ENCODE data around the gene SLC48A1. TPM values are rescaled to one million over a fixed set of nuclear protein-coding genes. Genes with fewer than 3 reads are reported as not detected.

SLC48A1 gene
- total and polyA plus RNA-seq, 5 donors from 2014 or later: 4.9 to 12.7 (median 8.4) TPM

DNA sequence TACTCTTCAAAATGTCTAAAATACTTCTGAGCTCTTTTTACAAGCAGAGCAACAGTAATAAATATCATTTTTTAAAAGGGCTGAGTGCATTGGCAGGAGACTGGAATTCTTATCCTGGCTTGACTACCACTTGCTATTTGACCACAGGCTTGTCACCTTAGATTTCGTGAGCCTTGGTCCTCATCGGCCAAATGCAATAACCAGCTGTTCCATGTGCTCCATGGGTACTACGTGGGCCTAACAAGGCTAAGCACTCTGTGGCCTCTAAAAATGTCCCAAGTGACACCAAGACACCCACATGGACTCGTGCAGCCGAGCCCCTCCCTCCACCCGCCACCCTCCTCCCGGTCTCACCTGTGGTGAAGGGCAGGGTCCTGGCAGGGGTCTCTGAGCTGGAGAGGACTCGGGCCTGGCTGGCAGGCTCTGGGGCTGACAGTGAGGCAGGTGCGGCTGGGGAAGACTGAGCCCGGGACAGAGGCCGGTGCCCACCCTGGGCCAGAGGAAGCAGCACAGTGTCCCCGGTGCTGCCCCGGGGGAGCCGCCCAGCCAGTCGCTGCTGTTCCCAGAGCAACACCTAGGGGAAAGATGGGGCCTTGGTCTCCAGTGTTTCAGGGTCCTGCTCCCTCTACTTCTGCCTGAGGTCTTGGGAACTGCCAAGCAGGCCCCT is 20.1 kb downstream of the SLC48A1 start:
- Mint-ChIP-seq H3K4me3 (no peak overlapping the region), H3K4me1 (peaks cover 0 to 10% (median 5%) of the 10 kb centered on the region in 4 donors), H3K27me3 (no peaks in the 10 kb centered on the region), H3K9me3 (no peaks in the 10 kb centered on the region), H3K36me3 (peaks cover 32% of the 10 kb centered on the region), H3K27ac (peak overlapping the region in 1 of 3 donors; percentile 56)
- H3K4me3 ChIP-seq (ENCODE audit: low read depth, low read length): no peak overlapping the region
- peak overlapping the region; percentile 14 for H3K27ac ChIP-seq (ENCODE audit: insufficient read depth, low read length, poor library complexity, severe bottlenecking)
- H3K4me1 ChIP-seq (ENCODE audit: control insufficient read depth, insufficient read depth, low read length, poor library complexity, severe bottlenecking): peaks cover 5% of the 10 kb centered on the region
- DNase-seq (no peak), ATAC-seq (ENCODE audit: low read depth in 2 of 2) (no peak)
- no peaks in the 10 kb centered on the region for H3K9me3 ChIP-seq (ENCODE audit: control insufficient read depth in 2 of 2, low read length in 2 of 2)
- H3K36me3 ChIP-seq (ENCODE audit: control insufficient read depth, insufficient read depth, low read length): peaks cover 91% of the 10 kb centered on the region
- no peaks in the 10 kb centered on the region for H3K27me3 ChIP-seq (ENCODE audit: control insufficient read depth, insufficient read depth, low read length)

DNA sequence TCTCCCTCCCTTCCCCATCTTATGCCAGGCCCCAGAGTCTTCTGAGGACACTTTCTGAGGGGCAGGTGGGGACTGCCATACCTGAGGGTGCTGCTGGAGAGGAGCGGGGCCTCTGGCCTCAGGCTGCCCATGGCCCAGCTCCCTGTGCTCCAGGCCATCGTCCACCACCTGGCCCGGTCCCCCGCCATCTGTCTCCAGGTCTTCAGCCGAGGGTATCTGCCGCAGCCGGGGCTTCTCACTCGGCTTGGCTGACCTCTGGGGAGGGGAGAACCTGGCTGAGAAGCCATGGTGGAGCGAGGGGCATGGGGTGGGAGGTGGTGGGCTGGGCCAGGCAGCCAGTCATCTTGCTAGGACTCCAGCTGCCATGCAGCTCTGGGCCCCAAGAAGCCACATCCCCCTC is 21.6 kb downstream of the SLC48A1 start:
- Mint-ChIP-seq H3K4me1 (peaks cover 0 to 15% (median 8%) of the 10 kb centered on the region in 4 donors), H3K27ac (peak overlapping the region in 1 of 3 donors; percentile 14), H3K27me3 (no peaks in the 10 kb centered on the region), H3K9me3 (no peaks in the 10 kb centered on the region), H3K4me3 (no peak overlapping the region), H3K36me3 (peaks cover 28% of the 10 kb centered on the region)
- Histone ChIP-seq H3K4me1 (ENCODE audit: control insufficient read depth, insufficient read depth, low read length, poor library complexity, severe bottlenecking) (peaks cover 6% of the 10 kb centered on the region), H3K4me3 (ENCODE audit: low read depth, low read length) (no peak overlapping the region), H3K9me3 (ENCODE audit: control insufficient read depth in 2 of 2, low read length in 2 of 2) (no peaks in the 10 kb centered on the region), H3K27ac (ENCODE audit: insufficient read depth, low read length, poor library complexity, severe bottlenecking) (no peak overlapping the region), H3K27me3 (ENCODE audit: control insufficient read depth, insufficient read depth, low read length) (no peaks in the 10 kb centered on the region), H3K36me3 (ENCODE audit: control insufficient read depth, insufficient read depth, low read length) (peaks cover 89% of the 10 kb centered on the region)
- DNase-seq (no peak), ATAC-seq (ENCODE audit: low read depth in 2 of 2) (no peak)

DNA sequence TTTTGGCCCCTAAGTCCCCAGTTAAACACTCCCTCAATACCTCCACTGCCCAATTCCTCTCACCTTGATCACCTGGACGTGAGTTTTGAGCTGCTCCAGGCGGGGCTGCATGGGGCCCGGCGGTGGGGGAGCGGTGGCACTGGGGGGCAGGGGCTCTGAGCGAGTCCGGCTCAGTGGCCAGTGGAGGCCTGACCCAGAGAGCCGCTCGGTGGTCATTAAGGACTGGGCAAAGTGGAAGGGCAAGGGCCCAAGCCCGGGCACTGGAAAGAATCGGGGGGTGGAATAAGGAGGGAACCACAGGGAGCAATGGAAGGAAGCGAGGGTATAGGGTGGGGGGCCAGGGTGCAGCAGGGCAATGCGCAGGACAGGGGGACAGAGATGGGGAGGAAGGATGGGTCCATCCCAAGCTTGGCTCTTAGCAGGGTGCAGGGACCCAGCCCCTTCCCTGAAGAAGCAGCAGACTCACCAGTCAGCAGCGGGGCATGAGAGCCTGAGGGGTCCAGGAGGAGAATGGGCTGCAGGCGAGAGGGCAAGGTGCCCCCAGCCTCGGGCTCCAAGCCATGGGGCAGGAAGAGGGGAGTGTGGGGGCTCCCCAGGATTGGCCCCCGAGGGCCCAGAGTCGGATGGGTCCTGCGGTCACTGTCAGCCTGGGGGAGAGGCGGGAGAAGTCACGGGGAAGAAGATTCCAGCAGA is 22.2 kb downstream of the SLC48A1 start:
- H3K9me3 Mint-ChIP-seq: no peaks in the 10 kb centered on the region

DNA sequence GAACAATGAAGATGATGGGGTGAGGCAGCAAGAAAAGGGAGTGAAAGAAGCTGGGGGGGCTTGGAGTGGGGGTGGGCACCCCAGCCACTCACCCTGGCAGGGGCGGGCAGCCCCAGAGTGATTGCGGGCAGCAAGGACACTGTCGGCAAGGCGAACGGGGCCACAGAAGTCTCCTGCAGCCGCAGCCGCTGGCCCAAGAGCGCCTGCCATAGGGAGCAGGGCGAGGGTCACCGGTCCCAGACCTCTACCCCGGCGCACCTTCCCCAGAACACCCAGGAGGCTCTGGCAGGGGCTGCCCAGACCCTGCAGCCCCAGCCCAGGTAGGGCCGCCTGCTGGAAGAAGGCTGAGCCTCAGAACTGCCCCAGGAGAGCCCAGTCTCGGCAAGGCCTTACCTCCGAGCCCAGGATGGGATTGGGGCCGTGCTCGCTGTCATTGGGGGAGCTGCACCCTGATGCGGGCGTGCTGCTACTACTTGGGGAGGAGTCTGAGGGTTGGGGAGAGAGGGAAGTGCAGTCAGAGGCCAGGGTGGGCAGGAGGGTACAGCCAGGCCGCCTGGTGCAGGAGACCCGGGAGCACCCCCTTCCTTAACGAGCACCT is 22.9 kb downstream of the SLC48A1 start:
- Mint-ChIP-seq H3K4me3 (no peak overlapping the region), H3K27me3 (no peaks in the 10 kb centered on the region), H3K36me3 (peaks cover 24% of the 10 kb centered on the region), H3K27ac (no peak overlapping the region), H3K9me3 (no peaks in the 10 kb centered on the region), H3K4me1 (peaks cover 0 to 20% (median 9%) of the 10 kb centered on the region in 4 donors)
- Histone ChIP-seq H3K4me3 (ENCODE audit: low read depth, low read length) (no peak overlapping the region), H3K27me3 (ENCODE audit: control insufficient read depth, insufficient read depth, low read length) (no peaks in the 10 kb centered on the region), H3K9me3 (ENCODE audit: control insufficient read depth in 2 of 2, low read length in 2 of 2) (no peaks in the 10 kb centered on the region), H3K27ac (ENCODE audit: insufficient read depth, low read length, poor library complexity, severe bottlenecking) (no peak overlapping the region), H3K4me1 (ENCODE audit: control insufficient read depth, insufficient read depth, low read length, poor library complexity, severe bottlenecking) (peaks cover 6% of the 10 kb centered on the region), H3K36me3 (ENCODE audit: control insufficient read depth, insufficient read depth, low read length) (peaks cover 78% of the 10 kb centered on the region)
- ATAC-seq (ENCODE audit: low read depth in 2 of 2): no peak
- DNase-seq: no peak

More for the DNA sequence above, 22.2 kb downstream of the SLC48A1 start:
- no peaks in the 10 kb centered on the region for H3K27me3 Mint-ChIP-seq
- Histone ChIP-seq H3K27me3 (ENCODE audit: control insufficient read depth, insufficient read depth, low read length) (no peaks in the 10 kb centered on the region), H3K36me3 (ENCODE audit: control insufficient read depth, insufficient read depth, low read length) (peaks cover 84% of the 10 kb centered on the region), H3K27ac (ENCODE audit: insufficient read depth, low read length, poor library complexity, severe bottlenecking) (no peak overlapping the region), H3K4me1 (ENCODE audit: control insufficient read depth, insufficient read depth, low read length, poor library complexity, severe bottlenecking) (peaks cover 6% of the 10 kb centered on the region), H3K4me3 (ENCODE audit: low read depth, low read length) (no peak overlapping the region), H3K9me3 (ENCODE audit: control insufficient read depth in 2 of 2, low read length in 2 of 2) (no peaks in the 10 kb centered on the region)
- ATAC-seq (ENCODE audit: low read depth in 2 of 2): no peak
- peaks cover 0 to 18% (median 9%) of the 10 kb centered on the region in 4 donors for H3K4me1 Mint-ChIP-seq
- H3K27ac Mint-ChIP-seq: no peak overlapping the region
- H3K36me3 Mint-ChIP-seq: peaks cover 28% of the 10 kb centered on the region
- H3K4me3 Mint-ChIP-seq: no peak overlapping the region
- DNase-seq: no peak

DNA sequence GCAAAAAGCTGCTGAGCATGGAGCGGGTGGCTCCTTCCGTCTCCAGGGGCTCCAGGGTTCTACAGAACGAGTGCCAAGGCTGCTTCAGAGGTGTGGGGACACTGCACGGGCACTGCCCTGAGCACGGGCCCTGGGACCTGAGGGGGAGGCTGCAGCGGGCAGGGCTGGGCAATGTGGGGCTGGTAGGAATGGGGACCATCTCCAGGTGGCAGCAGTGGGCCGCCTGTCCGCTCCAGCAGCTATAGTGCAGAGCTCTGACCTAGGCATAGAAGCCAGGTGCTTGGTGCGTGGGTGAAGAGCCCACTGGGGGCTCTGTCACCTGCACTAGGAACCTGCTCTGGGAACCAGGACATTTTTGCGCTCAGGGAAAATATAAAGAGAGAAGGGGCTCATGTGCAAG is 24.4 kb downstream of the SLC48A1 start:
- peak; percentile 57 to 71 for ATAC-seq (ENCODE audit: low read depth in 2 of 2)
- H3K27ac Mint-ChIP-seq: peak overlapping the region; percentile 31 to 76 (median 41)
- H3K4me3 Mint-ChIP-seq: peak overlapping the region in 1 of 4 donors; percentile 41
- peak in 2 of 3 donors; percentile 48 to 55 for DNase-seq
- peaks cover 19% of the 10 kb centered on the region for H3K36me3 Mint-ChIP-seq
- no peaks in the 10 kb centered on the region for H3K9me3 ChIP-seq (ENCODE audit: control insufficient read depth in 2 of 2, low read length in 2 of 2)
- H3K27ac ChIP-seq (ENCODE audit: insufficient read depth, low read length, poor library complexity, severe bottlenecking): no peak overlapping the region
- H3K27me3 Mint-ChIP-seq: no peaks in the 10 kb centered on the region
- no peak overlapping the region for H3K4me3 ChIP-seq (ENCODE audit: low read depth, low read length)
- H3K9me3 Mint-ChIP-seq: no peaks in the 10 kb centered on the region
- peaks cover 65% of the 10 kb centered on the region for H3K36me3 ChIP-seq (ENCODE audit: control insufficient read depth, insufficient read depth, low read length)
- H3K27me3 ChIP-seq (ENCODE audit: control insufficient read depth, insufficient read depth, low read length): no peaks in the 10 kb centered on the region
- peaks cover 22% of the 10 kb centered on the region for H3K4me1 ChIP-seq (ENCODE audit: control insufficient read depth, insufficient read depth, low read length, poor library complexity, severe bottlenecking)
- H3K4me1 Mint-ChIP-seq: peaks cover 0 to 35% (median 21%) of the 10 kb centered on the region in 4 donors

DNA sequence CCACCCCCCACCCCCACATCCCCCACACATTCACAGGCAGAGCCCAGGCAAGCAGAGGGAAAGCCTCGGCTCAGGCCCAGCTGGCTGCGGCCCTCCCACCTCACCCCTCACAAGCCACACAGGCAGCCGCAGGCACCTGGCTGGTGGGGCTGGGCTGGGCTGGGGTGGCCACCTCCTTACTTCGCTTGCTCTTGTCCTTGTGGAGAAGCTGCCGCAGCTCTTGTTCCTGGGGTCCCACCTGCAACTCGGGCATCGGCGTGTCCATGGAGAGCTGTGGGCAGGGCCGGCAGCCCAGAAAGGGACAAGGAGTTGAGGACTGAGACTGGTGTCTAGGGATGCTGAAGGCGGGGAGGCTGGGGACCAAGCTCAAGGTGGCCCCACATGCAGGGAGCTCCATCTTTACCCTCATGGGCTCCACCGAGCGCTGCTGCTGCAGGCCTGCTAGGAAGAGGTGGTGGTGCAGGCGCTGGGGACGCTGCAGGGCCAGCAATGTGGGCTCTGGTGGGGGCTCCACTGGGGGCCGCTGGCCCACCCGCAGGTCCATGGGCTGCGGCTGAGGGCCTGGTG is 25.4 kb downstream of the SLC48A1 start:
- peaks cover 13% of the 10 kb centered on the region for H3K36me3 Mint-ChIP-seq
- Histone ChIP-seq H3K9me3 (ENCODE audit: control insufficient read depth in 2 of 2, low read length in 2 of 2) (no peaks in the 10 kb centered on the region), H3K4me3 (ENCODE audit: low read depth, low read length) (no peak overlapping the region), H3K27ac (ENCODE audit: insufficient read depth, low read length, poor library complexity, severe bottlenecking) (peak overlapping the region; percentile 23), H3K4me1 (ENCODE audit: control insufficient read depth, insufficient read depth, low read length, poor library complexity, severe bottlenecking) (peaks cover 32% of the 10 kb centered on the region), H3K27me3 (ENCODE audit: control insufficient read depth, insufficient read depth, low read length) (no peaks in the 10 kb centered on the region), H3K36me3 (ENCODE audit: control insufficient read depth, insufficient read depth, low read length) (peaks cover 58% of the 10 kb centered on the region)
- H3K4me3 Mint-ChIP-seq: no peak overlapping the region
- DNase-seq: no peak
- H3K27me3 Mint-ChIP-seq: no peaks in the 10 kb centered on the region
- no peak overlapping the region for H3K27ac Mint-ChIP-seq
- no peak for ATAC-seq (ENCODE audit: low read depth in 2 of 2)
- peaks cover 0 to 46% (median 25%) of the 10 kb centered on the region in 4 donors for H3K4me1 Mint-ChIP-seq
- no peaks in the 10 kb centered on the region for H3K9me3 Mint-ChIP-seq

DNA sequence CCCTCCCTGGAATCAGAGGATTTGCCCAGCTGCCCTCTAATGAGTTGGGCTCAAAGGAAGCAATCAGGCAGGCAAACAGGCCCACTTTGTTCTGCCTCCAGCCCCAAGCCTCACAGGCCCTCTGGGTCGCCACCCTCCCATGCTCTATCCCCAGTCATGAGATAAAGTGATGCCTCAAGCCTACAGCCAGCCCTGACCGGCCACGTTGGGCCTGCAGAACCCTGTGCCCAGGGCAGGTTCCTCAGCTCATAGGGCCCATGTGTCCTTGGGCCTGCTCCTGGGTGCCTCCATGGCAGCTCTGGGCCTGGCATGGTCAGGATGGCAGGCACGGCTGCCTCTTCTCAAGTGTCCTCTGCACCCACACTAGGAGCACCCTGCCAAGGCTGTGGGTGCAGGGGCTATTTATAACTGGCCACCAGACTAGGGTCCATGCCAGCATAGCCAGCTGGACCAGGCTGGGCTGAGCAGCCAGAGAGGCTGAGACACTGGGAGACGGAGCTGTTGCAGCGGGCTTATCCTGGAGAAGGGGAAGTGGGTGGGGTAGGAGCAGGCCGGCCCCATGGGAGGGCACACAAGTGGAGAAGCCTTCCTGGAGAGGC is 26.4 kb downstream of the SLC48A1 start:
- H3K36me3 ChIP-seq (ENCODE audit: control insufficient read depth, insufficient read depth, low read length): peaks cover 55% of the 10 kb centered on the region
- Mint-ChIP-seq H3K9me3 (no peaks in the 10 kb centered on the region), H3K4me1 (peaks cover 0 to 55% (median 33%) of the 10 kb centered on the region in 4 donors), H3K4me3 (peak overlapping the region in 1 of 4 donors; percentile 28), H3K27ac (peak overlapping the region in 2 of 3 donors; percentile 31 to 80), H3K36me3 (peaks cover 6% of the 10 kb centered on the region), H3K27me3 (no peaks in the 10 kb centered on the region)
- H3K4me1 ChIP-seq (ENCODE audit: control insufficient read depth, insufficient read depth, low read length, poor library complexity, severe bottlenecking): peaks cover 42% of the 10 kb centered on the region
- no peak for ATAC-seq (ENCODE audit: low read depth in 2 of 2)
- H3K27ac ChIP-seq (ENCODE audit: insufficient read depth, low read length, poor library complexity, severe bottlenecking): peak overlapping the region; percentile 60
- no peak for DNase-seq
- no peaks in the 10 kb centered on the region for H3K27me3 ChIP-seq (ENCODE audit: control insufficient read depth, insufficient read depth, low read length)
- H3K4me3 ChIP-seq (ENCODE audit: low read depth, low read length): no peak overlapping the region
- no peaks in the 10 kb centered on the region for H3K9me3 ChIP-seq (ENCODE audit: control insufficient read depth in 2 of 2, low read length in 2 of 2)

Measured in CD4-positive, CD25-positive, alpha-beta regulatory T cell (primary cell).